IMR-90 (cell line): Measurements from ENCODE around the gene VIPR2. TPM values are rescaled to one million over a fixed set of nuclear protein-coding genes. Genes with fewer than 3 reads are reported as not detected.

Experiments
- ATAC-seq: fragments of 200-7000 bp; cut with Tn5 transposase; 2 replicates; pipeline ENCODE4 v1.9.1; 2020; ENCODE audit warnings: low read depth, mild to moderate bottlenecking, moderate library complexity
- BruUV-seq: library from RNA; stranded (reverse); fragments of 400-500 nt; replicated peaks from 2 replicates; lab custom pipeline; 2021; lab: Mats Ljungman, UMichigan
- CTCF ChIA-PET: fragments of 300-600 bp; formaldehyde crosslinking; extraction: SDS; loops from one replicate; lab custom pipeline; 2021; ENCODE audit warnings: antibody characterized with exemption; lab: Yijun Ruan, JAX
- POLR2A ChIA-PET: fragments of 300-600 bp; sonication (Branson Sonifier 250); formaldehyde crosslinking; loops from one replicate; lab custom pipeline; 2022; ENCODE audit warnings: antibody characterized with exemption; ENCODE audit not compliant: unreplicated experiment; lab: Charles Lee
- DNase-seq: peaks from one replicate; pipeline ENCODE4 v3.0.0; 2013
- H2AFZ ChIP-seq: replicated peaks from 2 replicates; pipeline ENCODE3; 2013; ENCODE audit warnings: low read length, mild to moderate bottlenecking; ENCODE audit not compliant: poor library complexity
- H2AK5ac ChIP-seq: 2 replicates; pipeline ENCODE4 v1.6.1; 2013; ENCODE audit warnings: low read depth, low read length, inconsistent platforms
- H2AK9ac ChIP-seq: replicated peaks from 2 replicates; pipeline ENCODE3; 2013; ENCODE audit warnings: mild to moderate bottlenecking, low read depth, low read length, moderate library complexity; ENCODE audit not compliant: poor library complexity
- H2BK120ac ChIP-seq: 2 replicates; pipeline ENCODE4 v1.6.1; 2013; ENCODE audit warnings: low read depth, low read length, inconsistent platforms
- H2BK15ac ChIP-seq: 3 replicates; pipeline ENCODE4 v1.6.1; 2013; ENCODE audit warnings: low read depth, low read length, inconsistent platforms
- H2BK20ac ChIP-seq: 2 replicates; pipeline ENCODE4 v1.6.1; 2013; ENCODE audit warnings: low read depth, mild to moderate bottlenecking, inconsistent platforms, low read length, moderate library complexity
- H2BK5ac ChIP-seq: 2 replicates; pipeline ENCODE4 v1.6.1; 2013; ENCODE audit warnings: mild to moderate bottlenecking, low read depth, low read length, inconsistent platforms; ENCODE audit not compliant: poor library complexity, severe bottlenecking
- H3K14ac ChIP-seq: replicated peaks from 2 replicates; pipeline ENCODE4 v1.6.1; 2013; ENCODE audit warnings: low read depth, low read length, inconsistent platforms
- H3K18ac ChIP-seq: 2 replicates; pipeline ENCODE4 v1.6.1; 2013; ENCODE audit warnings: low read depth, low read length, control low read depth
- H3K23ac ChIP-seq: 2 replicates; pipeline ENCODE4 v1.6.1; 2013; ENCODE audit warnings: low read depth, low read length, inconsistent platforms
- H3K27ac ChIP-seq: 2 replicates; pipeline ENCODE4 v1.5.1; 2013; ENCODE audit warnings: mild to moderate bottlenecking, control low read depth, low read length; ENCODE audit not compliant: insufficient read depth
- H3K27me3 ChIP-seq: 2 replicates; pipeline ENCODE4 v1.6.1; 2013; ENCODE audit warnings: low read length; ENCODE audit not compliant: control insufficient read depth, insufficient read depth
- H3K36me3 ChIP-seq: 2 replicates; pipeline ENCODE4 v1.6.1; 2013; ENCODE audit warnings: low read length, mixed read lengths; ENCODE audit not compliant: control insufficient read depth, insufficient read depth
- H3K4ac ChIP-seq: 2 replicates; pipeline ENCODE4 v1.6.1; 2013; ENCODE audit warnings: low read depth, low read length, inconsistent platforms
- H3K4me1 ChIP-seq: 2 replicates; pipeline ENCODE4 v1.6.1; 2013; ENCODE audit warnings: low read length, mixed read lengths; ENCODE audit not compliant: control insufficient read depth, insufficient read depth
- H3K4me2 ChIP-seq: 2 replicates; pipeline ENCODE4 v1.6.1; 2013; ENCODE audit warnings: low read depth, mild to moderate bottlenecking, control low read depth, low read length, moderate library complexity
- H3K4me3 ChIP-seq: 2 replicates; pipeline ENCODE4 v1.5.1; 2013; ENCODE audit warnings: low read depth, mild to moderate bottlenecking, control low read depth, low read length, moderate library complexity; ENCODE audit not compliant: insufficient read depth
- H3K56ac ChIP-seq: 2 replicates; pipeline ENCODE4 v1.6.1; 2013; ENCODE audit warnings: low read length, inconsistent platforms; ENCODE audit not compliant: insufficient read depth; ENCODE audit errors: extremely low read depth
- H3K79me1 ChIP-seq, 2 experiments: 2 replicates each; pipeline ENCODE4 v1.6.1; 2013; ENCODE audit warnings: low read length in 2 of 2, inconsistent platforms in 1 of 2, low read depth in 1 of 2
- H3K9ac ChIP-seq: 2 replicates; pipeline ENCODE4 v1.6.1; 2013; ENCODE audit warnings: low read depth, low read length, control low read depth
- H3K9me1 ChIP-seq: 2 replicates; pipeline ENCODE4 v1.6.1; 2013; ENCODE audit warnings: low read length, inconsistent platforms; ENCODE audit not compliant: insufficient read depth
- H3K9me3 ChIP-seq: 2 replicates; pipeline ENCODE4 v1.6.1; 2013; ENCODE audit warnings: low read length; ENCODE audit not compliant: control insufficient read depth, insufficient read depth
- H4K20me1 ChIP-seq: 2 replicates; pipeline ENCODE4 v1.6.1; 2013; ENCODE audit warnings: low read length, inconsistent platforms; ENCODE audit not compliant: insufficient read depth
- H4K5ac ChIP-seq: 2 replicates; pipeline ENCODE4 v1.6.1; 2013; ENCODE audit warnings: mild to moderate bottlenecking, low read depth, low read length, control low read depth
- H4K8ac ChIP-seq, 2 experiments: 2 replicates each; pipeline ENCODE4 v1.6.1; 2013; ENCODE audit warnings: low read depth in 2 of 2, low read length in 2 of 2, control low read depth in 1 of 2, inconsistent platforms in 1 of 2
- H4K91ac ChIP-seq: 2 replicates; pipeline ENCODE4 v1.6.1; 2013; ENCODE audit warnings: low read depth, low read length, inconsistent platforms; ENCODE audit not compliant: insufficient read depth
- CEBPB ChIP-seq: IDR thresholded peaks from 2 replicates; pipeline ENCODE4 v1.6.1; 2012; ENCODE audit warnings: low read depth, low read length, improper control_type of control experiment
- CHD1 ChIP-seq: IDR thresholded peaks from 2 replicates; pipeline ENCODE4 v1.6.1; 2012; ENCODE audit warnings: low read depth, low read length, improper control_type of control experiment
- MAFK ChIP-seq: IDR thresholded peaks from 2 replicates; pipeline ENCODE4 v1.6.1; 2012; ENCODE audit warnings: low read depth, low read length, improper control_type of control experiment
- RCOR1 ChIP-seq: IDR thresholded peaks from 2 replicates; pipeline ENCODE4 v1.6.1; 2012; ENCODE audit warnings: mild to moderate bottlenecking, low read length, improper control_type of control experiment; ENCODE audit not compliant: insufficient replicate concordance
- RFX5 ChIP-seq: IDR thresholded peaks from 2 replicates; pipeline ENCODE4 v1.8.0; 2012; ENCODE audit warnings: low read depth, mild to moderate bottlenecking, low read length, moderate library complexity
- WGBS, 2 experiments: methylation state at CpG; one replicate each; pipeline versions ENCODE4 v1.1.5 to v1.1.7; 2013; ENCODE audit warnings: missing lambda C conversion rate in 2 of 2; ENCODE audit not compliant: insufficient read length in 1 of 2; ENCODE audit errors: extremely low coverage in 2 of 2; 5-methylcytosine and 5-hydroxymethylcytosine counted together
- dilution Hi-C: fragments of 300-500 bp; cut with HindIII; formaldehyde crosslinking; loops from one replicate; pipeline ENCODE4 v1.14.3; 2018; ENCODE audit warnings: low sequenced_read_pairs; ENCODE audit not compliant: unreplicated experiment
- in situ Hi-C: fragments of 300-500 bp; cut with MboI; formaldehyde crosslinking; loops from 3 replicates; pipeline ENCODE4 v1.14.3; 2019; ENCODE audit warnings: low sequenced_read_pairs, inconsistent platforms, mixed read lengths
- intact Hi-C: fragments of 100-400 bp; cut with micrococcal nuclease; formaldehyde crosslinking; loops from 2 replicates; pipeline ENCODE4 v1.10.0; 2022
- polyA plus RNA-seq, 3 experiments: library from polyadenylated mRNA; depleted of rRNA; stranded (reverse); fragments of >200 nt; gene quantifications; 2 replicates each; pipeline ENCODE4 v1.2.3, GENCODE V29; 2012; ENCODE audit warnings: low replicate concordance in 1 of 3
- total RNA-seq: library from RNA; depleted of rRNA; stranded (reverse); fragments of >200 nt; gene quantifications from 2 replicates; pipeline ENCODE4 v1.2.3, GENCODE V29; 2012

The VIPR2 gene
- total and polyA plus RNA-seq, 2 of the 4 experiments (the other 2 are of a cell fraction): not detected

- Histone ChIP-seq H3K36me3 (no peaks in the 10 kb centered on the region), H3K18ac (no peak overlapping the region), H2BK5ac (no peak overlapping the region), H3K4me2 (no peak overlapping the region), H2AK5ac (no peak overlapping the region), H3K9me3 (peaks cover 39% of the 10 kb centered on the region), H3K27me3 (no peaks in the 10 kb centered on the region), H3K23ac (no peak overlapping the region), H3K9me1 (no peaks in the 10 kb centered on the region), H4K20me1 (no peaks in the 10 kb centered on the region), H3K4ac (no peak overlapping the region), H4K91ac (no peak overlapping the region), H3K9ac (no peak overlapping the region), H2AFZ (no peak overlapping the region), H2BK120ac (no peak overlapping the region), H2BK15ac (no peak overlapping the region), H3K27ac (no peak overlapping the region), H3K14ac (no peak overlapping the region), H3K4me3 (no peak overlapping the region), H4K8ac (no peak overlapping the region), H2AK9ac (no peak overlapping the region), H2BK20ac (no peak overlapping the region), H3K79me1 (no peaks in the 10 kb centered on the region), H3K56ac (no peak overlapping the region), H3K4me1 (no peaks in the 10 kb centered on the region), H4K5ac (no peak overlapping the region)
- TF ChIP-seq CHD1 (no peak), MAFK (no peak), RCOR1 (no peak), CEBPB (no peak), RFX5 (no peak)
- 0% methylated on average over 1 of the region's 14 CpGs; no CpG with 5 or more reads in 1 of the 2 experiments for WGBS, 2 experiments
- dilution Hi-C loops: no loop called here
- BruUV-seq: no TSS peak
- in situ Hi-C loops: no loop called here
- intact Hi-C loops: no loop called here
- CTCF ChIA-PET: no interaction called here
- ATAC-seq (no peak), DNase-seq (no peak)
- POLR2A ChIA-PET: no interaction called here
These were observed 14.3 kb upstream of the VIPR2 start for GRCh38 chr7:159158888-159159405.
